HEK293 (cell line): ENCODE results near the gene ZFHX2.

ENCODE experiments used
- BCL6B ChIP-seq: fragments of 450-650 bp; formaldehyde crosslinking; IDR thresholded peaks from 2 replicates; pipeline ENCODE4 v1.5.1; 2017; ENCODE audit warnings: missing biosample characterization, missing genetic modification characterization
- FEZF1 ChIP-seq: fragments of 450-650 bp; formaldehyde crosslinking; IDR thresholded peaks from 2 replicates; pipeline ENCODE4 v1.5.1; 2016; ENCODE audit warnings: missing biosample characterization, missing genetic modification characterization
- GFI1B ChIP-seq: fragments of 450-650 bp; formaldehyde crosslinking; IDR thresholded peaks from 2 replicates; pipeline ENCODE4 v1.5.1; 2016; ENCODE audit warnings: missing biosample characterization, missing genetic modification characterization
- GLIS1 ChIP-seq: fragments of 450-650 bp; formaldehyde crosslinking; IDR thresholded peaks from 2 replicates; pipeline ENCODE4 v1.5.1; 2016; ENCODE audit warnings: missing biosample characterization, missing genetic modification characterization
- KLF7 ChIP-seq: fragments of 450-650 bp; formaldehyde crosslinking; IDR thresholded peaks from 2 replicates; pipeline ENCODE4 v1.5.1; 2016; ENCODE audit warnings: missing biosample characterization, missing genetic modification characterization, borderline replicate concordance
- MEIS1 ChIP-seq: sonication (generic); formaldehyde crosslinking; IDR thresholded peaks from 2 replicates; pipeline ENCODE4 v1.8.1; 2022; ENCODE audit warnings: missing genetic modification reagents, mild to moderate bottlenecking, borderline replicate concordance
- MZF1 ChIP-seq: fragments of 450-650 bp; formaldehyde crosslinking; IDR thresholded peaks from 2 replicates; pipeline ENCODE4 v1.5.1; 2017; ENCODE audit warnings: missing biosample characterization, missing genetic modification characterization, borderline replicate concordance
- PRDM6 ChIP-seq: fragments of 450-650 bp; formaldehyde crosslinking; IDR thresholded peaks from 2 replicates; pipeline ENCODE4 v1.5.1; 2017; ENCODE audit warnings: missing biosample characterization, missing genetic modification characterization
- REST ChIP-seq: fragments of 450-650 bp; formaldehyde crosslinking; IDR thresholded peaks from 2 replicates; pipeline ENCODE4 v1.5.1; 2016; ENCODE audit warnings: missing biosample characterization, missing genetic modification characterization
- SALL2 ChIP-seq: fragments of 450-650 bp; formaldehyde crosslinking; IDR thresholded peaks from 2 replicates; pipeline ENCODE4 v1.5.0; 2017; ENCODE audit warnings: missing biosample characterization, mild to moderate bottlenecking, missing genetic modification characterization, borderline replicate concordance
- SETDB1 ChIP-seq: IDR thresholded peaks from one replicate; pipeline ENCODE4 v1.6.1; 2017; ENCODE audit warnings: mild to moderate bottlenecking, low read length, moderate library complexity, mixed read lengths; ENCODE audit not compliant: insufficient read length
- SP3 ChIP-seq: fragments of 450-650 bp; formaldehyde crosslinking; IDR thresholded peaks from 2 replicates; pipeline ENCODE4 v1.5.1; 2016; ENCODE audit warnings: missing biosample characterization, missing genetic modification characterization
- YY1 ChIP-seq: fragments of 450-650 bp; formaldehyde crosslinking; IDR thresholded peaks from 2 replicates; pipeline ENCODE4 v1.5.1; 2018; ENCODE audit warnings: missing biosample characterization, missing genetic modification characterization
- ZBTB7A ChIP-seq: fragments of 450-650 bp; formaldehyde crosslinking; IDR thresholded peaks from 2 replicates; pipeline ENCODE4 v1.5.1; 2016; ENCODE audit warnings: low read depth, missing biosample characterization, missing genetic modification characterization
- ZBTB8A ChIP-seq: fragments of 450-650 bp; formaldehyde crosslinking; IDR thresholded peaks from 2 replicates; pipeline ENCODE4 v1.5.1; 2016; ENCODE audit warnings: missing biosample characterization, missing genetic modification characterization
- ZFHX2 ChIP-seq: fragments of 450-650 bp; formaldehyde crosslinking; conservative IDR thresholded peaks from 2 replicates; pipeline ENCODE4 v1.5.1; 2016; ENCODE audit warnings: missing biosample characterization, missing genetic modification characterization
- ZFP3 ChIP-seq: fragments of 450-650 bp; formaldehyde crosslinking; IDR thresholded peaks from 2 replicates; pipeline ENCODE4 v1.5.1; 2016; ENCODE audit warnings: low read depth, missing biosample characterization, missing genetic modification characterization
- ZNF132 ChIP-seq: fragments of 450-650 bp; formaldehyde crosslinking; IDR thresholded peaks from 2 replicates; pipeline ENCODE4 v1.5.1; 2017; ENCODE audit warnings: missing biosample characterization, missing genetic modification characterization, borderline replicate concordance
- ZNF148 ChIP-seq: fragments of 450-650 bp; formaldehyde crosslinking; IDR thresholded peaks from 2 replicates; pipeline ENCODE4 v1.5.0; 2017; ENCODE audit warnings: missing biosample characterization, missing genetic modification characterization, borderline replicate concordance
- ZNF157 ChIP-seq: fragments of 450-650 bp; formaldehyde crosslinking; IDR thresholded peaks from 2 replicates; pipeline ENCODE4 v1.5.1; 2016; ENCODE audit warnings: missing biosample characterization, missing genetic modification characterization
- ZNF202 ChIP-seq: fragments of 450-650 bp; formaldehyde crosslinking; IDR thresholded peaks from 2 replicates; pipeline ENCODE4 v1.5.1; 2016; ENCODE audit warnings: missing biosample characterization, missing genetic modification characterization, borderline replicate concordance
- ZNF24 ChIP-seq: fragments of 450-650 bp; formaldehyde crosslinking; IDR thresholded peaks from 2 replicates; pipeline ENCODE4 v1.5.1; 2016; ENCODE audit warnings: missing biosample characterization, missing genetic modification characterization
- ZNF510 ChIP-seq: fragments of 450-650 bp; formaldehyde crosslinking; IDR thresholded peaks from 2 replicates; pipeline ENCODE4 v1.5.1; 2018; ENCODE audit warnings: mild to moderate bottlenecking, missing genetic modification characterization, missing biosample characterization; ENCODE audit not compliant: insufficient replicate concordance
- ZNF571 ChIP-seq: fragments of 450-650 bp; formaldehyde crosslinking; IDR thresholded peaks from 2 replicates; pipeline ENCODE4 v1.5.0; 2017; ENCODE audit warnings: missing biosample characterization, missing genetic modification characterization
- ZNF621 ChIP-seq: fragments of 450-650 bp; formaldehyde crosslinking; IDR thresholded peaks from 2 replicates; pipeline ENCODE4 v1.5.1; 2017; ENCODE audit warnings: missing biosample characterization, missing genetic modification characterization
- ZNF654 ChIP-seq: fragments of 450-650 bp; formaldehyde crosslinking; IDR thresholded peaks from 2 replicates; pipeline ENCODE4 v1.5.1; 2016; ENCODE audit warnings: low read depth, missing biosample characterization, missing genetic modification characterization
- ZSCAN4 ChIP-seq: fragments of 450-650 bp; formaldehyde crosslinking; IDR thresholded peaks from 2 replicates; pipeline ENCODE4 v1.5.1; 2017; ENCODE audit warnings: missing biosample characterization, missing genetic modification characterization

Gene ZFHX2

GRCh38 chr14:23555882-23556699 lies 4.5 kb upstream of the ZFHX2 start, which contains the start of gene THTPA (continued):
- no peak for TF ChIP-seq ZNF654 (tag by site-specific recombination)
- TF ChIP-seq GFI1B (tag by site-specific recombination) = no peak
- TF ChIP-seq ZNF132 (tag by site-specific recombination) = no peak
- TF ChIP-seq ZFHX2 (tag by site-specific recombination) = 0 out of 2 replicates have a peak, but pooled peaks have one; percentile 28
- TF ChIP-seq FEZF1 (tag by site-specific recombination) = no peak
- no peak for TF ChIP-seq BCL6B
- peak; percentile 79 for TF ChIP-seq SP3 (tag by site-specific recombination)
- no peak for TF ChIP-seq ZNF510 (tag by site-specific recombination)
- TF ChIP-seq PRDM6 (tag by site-specific recombination) = no peak
- peak; percentile 63 for TF ChIP-seq GLIS1 (tag by site-specific recombination)
- TF ChIP-seq MZF1 = no peak; the same call in 1 of the 2 replicates
- no peak for TF ChIP-seq SETDB1
- no peak for TF ChIP-seq REST
- no peak for TF ChIP-seq SALL2 (tag by site-specific recombination)
- peak; percentile 96 for TF ChIP-seq YY1 (tag by site-specific recombination)
- no peak for TF ChIP-seq ZNF621 (tag by site-specific recombination)
- no peak for TF ChIP-seq MEIS1 (CRISPR knock-in tag)
- TF ChIP-seq ZFP3 (tag by site-specific recombination) = no peak
- no peak for TF ChIP-seq ZNF202 (tag by site-specific recombination)
- TF ChIP-seq ZBTB7A (tag by site-specific recombination) = peak; percentile 97
- peak; percentile 74; the same call in 1 of the 2 replicates for TF ChIP-seq ZNF24
- no peak for TF ChIP-seq ZNF148
- TF ChIP-seq KLF7 (tag by site-specific recombination) = peak; percentile 42; the same call in 1 of the 2 replicates
- TF ChIP-seq ZNF571 (tag by site-specific recombination) = no peak
- TF ChIP-seq ZNF157 = no peak
- TF ChIP-seq ZBTB8A (tag by site-specific recombination) = peak; percentile 97
- no peak for TF ChIP-seq ZSCAN4 (tag by site-specific recombination)
